ENCODE measurements around the gene IGF1R. TPM values are rescaled to one million over a fixed set of nuclear protein-coding genes. Genes with fewer than 3 reads are reported as not detected.

The IGF1R gene
- total RNA-seq, 1 experiment from 2014 or later, result 71.3 TPM

GRCh38 chr15:98744506-98744905 lies 96.2 kb downstream of the IGF1R start:
- CTCF ChIA-PET, result interaction anchor here (0.6 kb wide), 1 partner anchor 52 kb away, joined by 3 read pairs; no protein-coding TSS in a partner anchor
- no peaks in the 10 kb centered on the region for H3K27me3 ChIP-seq (ENCODE audit: insufficient read depth, low read depth)
- H3K9me3 ChIP-seq (ENCODE audit: insufficient read depth, low read depth), result no peaks in the 10 kb centered on the region
- no peak for DNase-seq
- peaks cover 13% of the 10 kb centered on the region; the same call in 1 of the 2 replicates for H4K20me1 ChIP-seq (ENCODE audit: insufficient read depth)
- H3K4me2 ChIP-seq, result no peak overlapping the region
- POLR2A ChIA-PET (ENCODE audit: unreplicated experiment), result no interaction called here
- H3K79me2 ChIP-seq (ENCODE audit: low read depth), result peaks cover 95% of the 10 kb centered on the region
- no peak overlapping the region for H3K27ac ChIP-seq
- no peak overlapping the region for H2AFZ ChIP-seq
- 0 out of 2 replicates have a peak, but pooled peaks cover 5% of the 10 kb centered on the region for H3F3A ChIP-seq (ENCODE audit: insufficient read depth, low read depth)
- H3K4me1 ChIP-seq (replicated peaks; ENCODE audit: insufficient read depth), result peaks cover 20% of the 10 kb centered on the region
- intact Hi-C loops (cut with micrococcal nuclease; ENCODE audit: unreplicated experiment), result no loop called here
- BruUV-seq (replicated peaks), result no TSS peak
- H3K4me3 ChIP-seq, result no peak overlapping the region
- H3K9me2 ChIP-seq (ENCODE audit: insufficient read depth), result no peaks in the 10 kb centered on the region
- no peak for TF ChIP-seq CTCF (conservative IDR thresholded peaks at IDR 0.05)
- no peak for TF ChIP-seq EZH2 (IDR thresholded peaks at IDR 0.05; ENCODE audit: low read depth)
- H3K36me3 ChIP-seq (ENCODE audit: low read depth), result no peaks in the 10 kb centered on the region

- Histone ChIP-seq H3K4me1 (replicated peaks; ENCODE audit: insufficient read depth) (peaks cover 20% of the 10 kb centered on the region), H3K36me3 (ENCODE audit: low read depth) (no peaks in the 10 kb centered on the region), H3K27ac (no peak overlapping the region), H2AFZ (no peak overlapping the region), H3K27me3 (ENCODE audit: insufficient read depth, low read depth) (no peaks in the 10 kb centered on the region), H3K4me3 (no peak overlapping the region), H4K20me1 (ENCODE audit: insufficient read depth) (peaks cover 13% of the 10 kb centered on the region), H3K79me2 (ENCODE audit: low read depth) (peaks cover 95% of the 10 kb centered on the region), H3K9me2 (ENCODE audit: insufficient read depth) (no peaks in the 10 kb centered on the region), H3K9me3 (ENCODE audit: insufficient read depth, low read depth) (no peaks in the 10 kb centered on the region), H3F3A (ENCODE audit: insufficient read depth, low read depth) (0 out of 2 replicates have a peak, but pooled peaks cover 5% of the 10 kb centered on the region), H3K4me2 (no peak overlapping the region)
- ChIA-PET CTCF (interaction anchor here (0.6 kb wide), 1 partner anchor 53 kb away, joined by 3 read pairs; no protein-coding TSS in a partner anchor), POLR2A (ENCODE audit: unreplicated experiment) (no interaction called here)
- intact Hi-C loops (cut with micrococcal nuclease; ENCODE audit: unreplicated experiment), result no loop called here
- TF ChIP-seq CTCF (conservative IDR thresholded peaks at IDR 0.05), result no peak
- BruUV-seq (replicated peaks), result no TSS peak
- DNase-seq, result peak in 1 of 2 experiments; percentile 32
Measured at GRCh38 chr15:98745179-98745578, 96.8 kb downstream of the IGF1R start.

- peaks cover 95% of the 10 kb centered on the region for H3K79me2 ChIP-seq (ENCODE audit: low read depth)
- CTCF ChIA-PET, result interaction anchor here (0.6 kb wide), 1 partner anchor 10 kb away, joined by 3 read pairs; no protein-coding TSS in a partner anchor
Measured at GRCh38 chr15:98745650-98746374, 97.5 kb downstream of the IGF1R start.

More at GRCh38 chr15:98745650-98746374, 97.5 kb downstream of the IGF1R start:
- Histone ChIP-seq H4K20me1 (ENCODE audit: insufficient read depth) (peaks cover 13% of the 10 kb centered on the region), H3K9me3 (ENCODE audit: insufficient read depth, low read depth) (no peaks in the 10 kb centered on the region), H3K27me3 (ENCODE audit: insufficient read depth, low read depth) (no peaks in the 10 kb centered on the region), H3F3A (ENCODE audit: insufficient read depth, low read depth) (0 out of 2 replicates have a peak, but pooled peaks cover 5% of the 10 kb centered on the region), H3K4me2 (peak overlapping the region; percentile 29), H3K4me1 (replicated peaks; ENCODE audit: insufficient read depth) (peaks cover 20% of the 10 kb centered on the region), H3K27ac (no peak overlapping the region), H3K4me3 (no peak overlapping the region), H2AFZ (no peak overlapping the region), H3K36me3 (ENCODE audit: low read depth) (no peaks in the 10 kb centered on the region), H3K9me2 (ENCODE audit: insufficient read depth) (no peaks in the 10 kb centered on the region)
- intact Hi-C loops (cut with micrococcal nuclease; ENCODE audit: unreplicated experiment), result no loop called here
- TF ChIP-seq EZH2 (IDR thresholded peaks at IDR 0.05; ENCODE audit: low read depth), result no peak
- no peak for TF ChIP-seq CTCF (conservative IDR thresholded peaks at IDR 0.05)
- POLR2A ChIA-PET (ENCODE audit: unreplicated experiment), result no interaction called here
- peak in 1 of 2 experiments; percentile 19 for DNase-seq
- no TSS peak for BruUV-seq (replicated peaks)
